WTC11 (cell line): ENCODE measurements around the gene ARHGAP22.

Experiments
- ATF2 ChIP-seq: sonication (generic); formaldehyde crosslinking; IDR thresholded peaks from 2 replicates; pipeline ENCODE4 v1.8.1; 2022; ENCODE audit warnings: low read depth, missing genetic modification reagents, borderline replicate concordance
- ATF6 ChIP-seq: sonication (generic); formaldehyde crosslinking; IDR thresholded peaks from 2 replicates; pipeline ENCODE4 v1.8.1; 2023; ENCODE audit warnings: mild to moderate bottlenecking, missing genetic modification reagents
- CTCF ChIP-seq: fragments of 200-600 bp; IDR thresholded peaks from 2 replicates; pipeline ENCODE4 v1.8.0; 2022; ENCODE audit warnings: antibody characterized with exemption
- GABPB1 ChIP-seq: sonication (generic); formaldehyde crosslinking; IDR thresholded peaks from 2 replicates; pipeline ENCODE4 v1.8.1; 2023; ENCODE audit warnings: mild to moderate bottlenecking, missing genetic modification reagents
- JUN ChIP-seq: sonication (generic); formaldehyde crosslinking; IDR thresholded peaks from 2 replicates; pipeline ENCODE4 v1.8.0; 2023; ENCODE audit warnings: mild to moderate bottlenecking, missing genetic modification reagents
- KAT7 ChIP-seq: sonication (generic); formaldehyde crosslinking; IDR thresholded peaks from 2 replicates; pipeline ENCODE4 v1.8.1; 2023; ENCODE audit warnings: missing genetic modification reagents, mild to moderate bottlenecking, borderline replicate concordance
- NFYB ChIP-seq: sonication (generic); formaldehyde crosslinking; conservative IDR thresholded peaks from 2 replicates; pipeline ENCODE4 v1.8.0; 2022; ENCODE audit warnings: low read depth, missing genetic modification reagents
- NR3C1 ChIP-seq: sonication (generic); formaldehyde crosslinking; conservative IDR thresholded peaks from 2 replicates; pipeline ENCODE4 v1.8.1; 2023; ENCODE audit warnings: low read depth, mild to moderate bottlenecking, missing genetic modification reagents
- RELA ChIP-seq: sonication (generic); formaldehyde crosslinking; IDR thresholded peaks from 2 replicates; pipeline ENCODE4 v1.8.1; 2022; ENCODE audit warnings: missing genetic modification reagents, mild to moderate bottlenecking, borderline replicate concordance
- ZNF219 ChIP-seq: sonication (generic); formaldehyde crosslinking; IDR thresholded peaks from 2 replicates; pipeline ENCODE4 v1.8.0; 2023; ENCODE audit warnings: missing genetic modification reagents, mild to moderate bottlenecking, borderline replicate concordance
- TF ChIP-seq, protein P1 (sequence below): sonication (generic); formaldehyde crosslinking; IDR thresholded peaks from 2 replicates; pipeline ENCODE4 v1.8.0; 2022; ENCODE audit warnings: mild to moderate bottlenecking, missing genetic modification reagents
- TF ChIP-seq, protein P2 (sequence below): sonication (generic); formaldehyde crosslinking; IDR thresholded peaks from 2 replicates; pipeline ENCODE4 v1.8.1; 2023; ENCODE audit warnings: mild to moderate bottlenecking, missing genetic modification reagents, moderate library complexity

GRCh38 chr10:48511875-48512231 lies 93.0 kb downstream of the ARHGAP22 start:
- no peak for TF ChIP-seq ZNF219 (CRISPR knock-in tag)
- no peak for TF ChIP-seq NFYB (CRISPR knock-in tag)
- TF ChIP-seq CTCF: no peak
- TF ChIP-seq, protein P1, sequence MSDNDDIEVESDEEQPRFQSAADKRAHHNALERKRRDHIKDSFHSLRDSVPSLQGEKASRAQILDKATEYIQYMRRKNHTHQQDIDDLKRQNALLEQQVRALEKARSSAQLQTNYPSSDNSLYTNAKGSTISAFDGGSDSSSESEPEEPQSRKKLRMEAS: no peak
- TF ChIP-seq JUN: no peak
- no peak for TF ChIP-seq GABPB1 (CRISPR knock-in tag)
- no peak for TF ChIP-seq ATF6
- no peak for TF ChIP-seq ATF2 (CRISPR knock-in tag)
- TF ChIP-seq KAT7: no peak
- no peak for TF ChIP-seq RELA (CRISPR knock-in tag)
- no peak for TF ChIP-seq NR3C1 (CRISPR knock-in tag)
- TF ChIP-seq, protein P2, sequence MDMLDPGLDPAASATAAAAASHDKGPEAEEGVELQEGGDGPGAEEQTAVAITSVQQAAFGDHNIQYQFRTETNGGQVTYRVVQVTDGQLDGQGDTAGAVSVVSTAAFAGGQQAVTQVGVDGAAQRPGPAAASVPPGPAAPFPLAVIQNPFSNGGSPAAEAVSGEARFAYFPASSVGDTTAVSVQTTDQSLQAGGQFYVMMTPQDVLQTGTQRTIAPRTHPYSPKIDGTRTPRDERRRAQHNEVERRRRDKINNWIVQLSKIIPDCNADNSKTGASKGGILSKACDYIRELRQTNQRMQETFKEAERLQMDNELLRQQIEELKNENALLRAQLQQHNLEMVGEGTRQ: no peak
